LNCAP (cell line): Measurements from ENCODE around the gene PALD1.

Experiments
- TF ChIP-seq, protein P1 (sequence below): fragments of 450-650 bp; IDR thresholded peaks from 2 replicates; pipeline ENCODE4 v1.5.1; 2017; ENCODE audit warnings: mild to moderate bottlenecking

PALD1 gene

DNA sequence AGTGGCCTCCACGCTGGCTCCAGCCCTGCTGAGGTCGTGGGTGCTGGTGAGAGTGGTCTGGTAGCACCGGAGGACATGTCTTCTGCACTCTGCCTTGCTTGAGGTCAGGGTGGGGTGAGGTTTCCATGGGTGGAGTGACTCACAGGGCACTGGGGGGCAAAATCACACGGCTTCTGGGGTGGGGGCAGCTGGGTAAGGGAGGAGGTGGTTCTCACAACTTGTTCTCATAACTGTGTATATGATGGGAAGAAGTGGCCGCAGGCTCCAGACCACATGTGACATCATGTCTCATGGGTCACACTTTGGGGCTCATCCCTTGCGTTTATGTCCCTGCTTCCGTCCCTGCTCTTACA is 124.9 kb downstream of the PALD1 start:
- TF ChIP-seq, protein P1, sequence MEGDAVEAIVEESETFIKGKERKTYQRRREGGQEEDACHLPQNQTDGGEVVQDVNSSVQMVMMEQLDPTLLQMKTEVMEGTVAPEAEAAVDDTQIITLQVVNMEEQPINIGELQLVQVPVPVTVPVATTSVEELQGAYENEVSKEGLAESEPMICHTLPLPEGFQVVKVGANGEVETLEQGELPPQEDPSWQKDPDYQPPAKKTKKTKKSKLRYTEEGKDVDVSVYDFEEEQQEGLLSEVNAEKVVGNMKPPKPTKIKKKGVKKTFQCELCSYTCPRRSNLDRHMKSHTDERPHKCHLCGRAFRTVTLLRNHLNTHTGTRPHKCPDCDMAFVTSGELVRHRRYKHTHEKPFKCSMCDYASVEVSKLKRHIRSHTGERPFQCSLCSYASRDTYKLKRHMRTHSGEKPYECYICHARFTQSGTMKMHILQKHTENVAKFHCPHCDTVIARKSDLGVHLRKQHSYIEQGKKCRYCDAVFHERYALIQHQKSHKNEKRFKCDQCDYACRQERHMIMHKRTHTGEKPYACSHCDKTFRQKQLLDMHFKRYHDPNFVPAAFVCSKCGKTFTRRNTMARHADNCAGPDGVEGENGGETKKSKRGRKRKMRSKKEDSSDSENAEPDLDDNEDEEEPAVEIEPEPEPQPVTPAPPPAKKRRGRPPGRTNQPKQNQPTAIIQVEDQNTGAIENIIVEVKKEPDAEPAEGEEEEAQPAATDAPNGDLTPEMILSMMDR: no peak

DNA sequence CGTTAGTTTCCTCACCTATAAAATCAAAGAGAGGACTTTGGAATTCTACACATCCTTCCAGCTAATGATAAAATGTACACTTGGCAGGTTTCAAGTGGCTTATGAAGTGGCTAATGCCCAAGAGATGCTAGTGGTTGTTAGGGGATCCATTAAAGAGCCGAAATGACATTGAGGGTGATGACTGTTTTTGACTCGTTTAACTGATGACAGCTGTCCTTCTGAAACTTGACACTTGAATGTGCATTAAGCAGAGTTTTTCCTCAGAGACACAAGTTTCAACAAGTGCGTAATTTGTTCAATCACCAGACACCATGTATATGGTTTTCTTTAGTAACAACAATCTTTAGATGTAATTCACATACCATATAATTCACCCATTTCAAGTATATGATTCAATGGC is 125.5 kb downstream of the PALD1 start:
- TF ChIP-seq, protein P1: no peak

DNA sequence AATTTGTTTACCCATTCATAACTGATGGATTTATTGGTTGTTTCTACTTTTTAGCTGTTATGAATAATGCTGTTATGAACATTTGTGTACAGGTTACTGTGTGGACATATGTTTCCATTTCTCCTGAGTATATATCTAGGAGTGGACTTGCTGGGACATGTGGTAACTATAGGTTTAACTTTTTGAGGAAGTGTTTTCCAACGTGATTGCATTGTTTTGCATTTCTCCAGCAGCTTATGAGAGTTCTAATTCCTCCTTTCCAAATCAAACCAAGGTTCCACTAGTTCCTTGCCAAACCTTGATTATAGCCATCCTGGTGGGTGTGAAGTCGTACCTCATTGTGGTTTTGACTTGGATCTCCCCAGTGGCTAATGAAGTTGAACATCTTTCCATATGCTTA is 126.6 kb downstream of the PALD1 start:
- TF ChIP-seq, protein P1: no peak

DNA sequence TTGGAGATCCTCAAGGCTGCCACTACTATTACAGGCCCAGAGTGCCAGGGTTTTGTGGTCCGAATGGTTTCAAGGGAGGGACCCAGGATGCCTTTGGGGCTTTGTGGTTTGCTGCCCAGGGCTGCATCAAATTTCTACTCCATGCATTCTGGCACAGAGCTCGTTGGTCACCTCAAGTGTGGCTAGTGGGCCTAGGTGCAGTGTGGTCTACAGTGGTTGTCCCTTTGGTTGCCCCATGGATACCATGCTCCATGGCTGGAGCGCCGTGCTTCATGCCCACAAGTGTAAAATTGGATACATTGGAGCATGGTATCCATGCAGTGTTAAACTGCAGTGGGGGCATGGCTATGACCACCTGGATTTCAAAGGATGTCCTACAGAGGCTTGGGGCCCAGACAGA is 129.4 kb downstream of the PALD1 start:
- TF ChIP-seq, protein P1: no peak

DNA sequence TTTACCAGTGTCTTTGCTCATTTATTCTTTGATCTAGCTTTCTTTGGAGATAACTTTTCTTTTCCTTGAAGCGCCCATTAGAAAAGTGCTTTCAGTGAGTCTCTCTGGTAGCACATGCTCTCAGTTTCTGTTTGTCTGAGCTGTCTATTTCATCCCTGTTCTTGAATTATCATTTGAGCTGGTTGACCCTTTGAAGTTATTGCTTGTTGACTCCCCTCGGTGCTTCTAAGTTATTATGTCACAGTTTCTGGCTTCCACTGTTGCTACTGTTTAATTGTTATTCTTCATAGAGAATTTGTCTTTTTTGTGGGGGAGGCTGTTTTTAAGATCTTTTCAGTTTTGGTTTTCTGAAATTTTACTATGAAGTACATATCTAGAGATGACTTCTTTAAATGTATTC is 135.4 kb downstream of the PALD1 start:
- TF ChIP-seq, protein P1: no peak

DNA sequence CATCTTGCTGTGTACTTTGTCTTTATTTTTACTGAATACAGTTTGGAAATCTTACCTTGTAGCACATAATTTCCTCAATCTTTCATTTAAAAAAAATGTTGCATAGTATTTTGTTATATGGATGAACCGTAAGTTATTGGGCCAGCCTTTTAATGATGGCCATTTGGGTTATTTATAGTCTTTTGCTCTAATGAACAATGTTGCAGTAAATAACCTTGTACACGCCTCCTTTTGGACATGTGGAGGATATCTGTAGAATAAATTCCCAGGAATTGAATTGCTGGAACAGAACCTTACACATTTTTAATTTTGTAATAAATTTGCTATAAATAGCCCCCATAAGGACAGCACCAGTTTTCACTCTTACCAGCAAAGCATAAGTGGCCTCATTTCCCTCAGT is 136.6 kb downstream of the PALD1 start:
- TF ChIP-seq, protein P1: no peak

DNA sequence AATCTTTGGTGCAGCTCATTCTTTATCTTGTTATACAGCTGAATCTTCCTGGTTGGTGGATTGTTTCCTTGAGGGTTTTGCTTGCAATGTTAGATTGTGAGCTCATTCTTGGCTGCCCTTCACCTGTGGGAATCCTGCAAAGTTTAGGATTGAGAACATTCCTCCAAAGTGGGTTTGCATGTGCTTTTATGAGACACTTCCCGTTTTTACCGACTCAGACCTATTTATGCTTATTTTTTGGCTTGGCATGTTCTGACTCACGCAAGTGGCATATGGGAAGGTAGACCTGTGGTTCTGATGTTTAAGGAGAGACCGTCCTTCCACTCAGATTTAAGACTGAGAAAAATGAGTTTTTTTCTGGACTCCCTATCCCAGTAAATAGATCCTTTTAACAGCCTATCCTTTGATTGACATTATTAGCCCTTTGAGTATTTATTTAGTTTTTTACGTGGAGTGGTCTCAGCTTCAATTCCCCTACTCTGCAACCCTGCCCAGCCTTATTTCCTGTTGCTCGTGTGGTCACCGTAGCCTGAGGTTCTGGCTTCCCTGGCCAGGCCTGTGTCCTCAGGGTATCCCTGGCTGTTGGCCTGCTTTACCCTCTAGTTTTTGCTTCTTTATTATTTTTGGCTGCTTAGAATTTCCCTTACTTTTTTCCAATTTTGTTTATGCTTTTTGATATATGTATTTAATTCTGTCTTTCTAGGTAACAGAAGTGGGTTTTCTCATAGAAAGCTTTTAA is 137.4 kb downstream of the PALD1 start:
- TF ChIP-seq, protein P1: no peak

DNA sequence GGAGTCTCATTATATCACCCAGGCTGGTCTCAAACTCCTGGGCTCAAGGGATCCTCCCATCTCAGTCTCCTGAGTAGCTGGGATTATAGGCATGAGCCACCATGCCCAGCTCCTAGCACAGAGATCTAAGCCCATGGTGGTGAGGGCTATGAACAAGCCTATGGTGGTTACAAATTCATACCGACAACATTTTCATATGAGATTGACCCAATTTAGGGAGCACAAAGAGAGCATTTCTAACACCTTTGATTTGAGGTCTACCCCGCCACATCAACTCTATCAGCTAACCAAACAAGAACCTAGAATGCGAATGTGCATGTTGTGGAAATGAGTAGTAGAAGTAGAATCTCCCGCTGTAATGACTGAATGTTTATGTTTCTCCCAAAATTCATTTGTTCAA is 138.2 kb downstream of the PALD1 start:
- TF ChIP-seq, protein P1: no peak
